Panc1 (cell line): Measurements from ENCODE around the gene MAPK13.

Experiments used
- CTCF ChIP-seq: fragments of 450-650 bp; IDR thresholded peaks from 2 replicates; pipeline ENCODE4 v1.5.1; 2017; ENCODE audit warnings: mild to moderate bottlenecking
- POLR2AphosphoS5 ChIP-seq: IDR thresholded peaks from 2 replicates; pipeline ENCODE4 v1.6.1; 2012; ENCODE audit warnings: mild to moderate bottlenecking, low read depth, low read length, moderate library complexity
- REST ChIP-seq, 2 experiments: IDR thresholded peaks; 2 replicates each; pipeline ENCODE4 v1.6.1; 2011 to 2012; ENCODE audit warnings: low read depth in 2 of 2, control low read depth in 1 of 2, low read length in 1 of 2, mild to moderate bottlenecking in 1 of 2, moderate library complexity in 1 of 2; ENCODE audit not compliant: insufficient read depth in 1 of 2
- SIN3A ChIP-seq: IDR thresholded peaks from 2 replicates; pipeline ENCODE4 v1.6.1; 2012; ENCODE audit warnings: low read depth, mild to moderate bottlenecking, low read length, moderate library complexity, borderline replicate concordance; ENCODE audit not compliant: insufficient read depth

DNA sequence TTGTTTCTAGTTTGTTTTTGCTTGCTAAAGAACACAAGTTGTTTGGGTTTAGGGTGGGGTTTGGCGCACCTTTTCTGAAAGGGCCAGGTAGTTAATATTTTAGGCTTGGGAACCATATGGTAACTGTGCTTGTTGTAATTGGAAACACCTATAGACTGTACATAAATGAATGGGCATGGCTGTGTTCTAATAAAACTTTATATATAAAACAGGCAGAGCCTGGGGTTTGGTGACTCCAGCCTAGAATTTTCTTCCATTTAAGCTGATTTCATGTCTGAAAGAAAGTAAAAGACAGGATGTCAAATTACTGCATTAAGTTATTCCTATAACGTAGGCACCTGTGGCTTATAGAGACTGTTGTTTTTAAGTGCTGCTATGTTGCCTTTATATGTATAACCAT, 36.1 kb upstream of the MAPK13 start:
- TF ChIP-seq CTCF (no peak), POLR2AphosphoS5 (no peak), REST (IDR thresholded peaks at IDR 0.05; ENCODE audit: insufficient read depth in 1 of 2, low read depth in 2 of 2, low read length in 1 of 2) (no peak), SIN3A (no peak)
